KG1 (cell line): ENCODE data around the gene EIF5A.

ENCODE experiments used
- DNase-seq: peaks from one replicate; lab custom pipeline; 2025; lab: John Stamatoyannopoulos, UW

The EIF5A gene

GRCh38 chr17:7356756-7357155, 49.3 kb downstream of the EIF5A start:
- no peak for DNase-seq

- no peak for DNase-seq
Measured at GRCh38 chr17:7357381-7357780, 50.0 kb downstream of the EIF5A start.

- DNase-seq = no peak
Measured at GRCh38 chr17:7361906-7362305, 54.5 kb downstream of the EIF5A start.
